Panc1 (cell line): Measurements from ENCODE around the gene ALK.

Experiments
- POLR2AphosphoS5 ChIP-seq: IDR thresholded peaks from 2 replicates; pipeline ENCODE4 v1.6.1; 2012; ENCODE audit warnings: mild to moderate bottlenecking, low read depth, low read length, moderate library complexity
- SIN3A ChIP-seq: IDR thresholded peaks from 2 replicates; pipeline ENCODE4 v1.6.1; 2012; ENCODE audit warnings: low read depth, mild to moderate bottlenecking, low read length, moderate library complexity, borderline replicate concordance; ENCODE audit not compliant: insufficient read depth
- TCF7L2 ChIP-seq: IDR thresholded peaks from 2 replicates; pipeline ENCODE4 v1.6.1; 2011; ENCODE audit warnings: mild to moderate bottlenecking, low read depth, low read length, inconsistent platforms
- TF ChIP-seq, protein P1 (sequence below): fragments of 450-650 bp; IDR thresholded peaks from 2 replicates; pipeline ENCODE4 v1.5.1; 2017; ENCODE audit warnings: mild to moderate bottlenecking
- TF ChIP-seq, protein P2 (sequence below), 2 experiments: IDR thresholded peaks; 2 replicates each; pipeline ENCODE4 v1.6.1; 2011 to 2012; ENCODE audit warnings: low read depth in 2 of 2, control low read depth in 1 of 2, low read length in 1 of 2, mild to moderate bottlenecking in 1 of 2, moderate library complexity in 1 of 2; ENCODE audit not compliant: insufficient read depth in 1 of 2

DNA sequence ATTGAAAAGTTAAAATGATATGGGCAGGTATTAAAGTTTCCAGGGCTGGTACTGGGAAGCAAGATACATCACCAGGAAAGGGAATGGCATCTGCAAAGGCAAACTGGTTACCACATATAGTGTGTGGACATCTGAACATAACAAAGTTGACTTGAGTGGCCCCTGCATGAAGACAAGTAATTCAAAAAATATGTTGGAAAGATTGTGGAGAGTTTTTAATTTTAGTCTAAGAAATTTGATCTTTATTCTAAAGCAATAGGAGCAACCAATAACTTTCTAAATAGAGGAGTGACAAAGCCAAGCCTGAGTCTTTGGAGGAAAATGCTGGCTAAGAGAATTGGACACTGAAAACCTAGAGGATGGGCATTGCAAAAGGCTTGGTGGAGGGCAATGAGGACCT lies 278.2 kb downstream of the ALK start:
- TF ChIP-seq, protein P1, sequence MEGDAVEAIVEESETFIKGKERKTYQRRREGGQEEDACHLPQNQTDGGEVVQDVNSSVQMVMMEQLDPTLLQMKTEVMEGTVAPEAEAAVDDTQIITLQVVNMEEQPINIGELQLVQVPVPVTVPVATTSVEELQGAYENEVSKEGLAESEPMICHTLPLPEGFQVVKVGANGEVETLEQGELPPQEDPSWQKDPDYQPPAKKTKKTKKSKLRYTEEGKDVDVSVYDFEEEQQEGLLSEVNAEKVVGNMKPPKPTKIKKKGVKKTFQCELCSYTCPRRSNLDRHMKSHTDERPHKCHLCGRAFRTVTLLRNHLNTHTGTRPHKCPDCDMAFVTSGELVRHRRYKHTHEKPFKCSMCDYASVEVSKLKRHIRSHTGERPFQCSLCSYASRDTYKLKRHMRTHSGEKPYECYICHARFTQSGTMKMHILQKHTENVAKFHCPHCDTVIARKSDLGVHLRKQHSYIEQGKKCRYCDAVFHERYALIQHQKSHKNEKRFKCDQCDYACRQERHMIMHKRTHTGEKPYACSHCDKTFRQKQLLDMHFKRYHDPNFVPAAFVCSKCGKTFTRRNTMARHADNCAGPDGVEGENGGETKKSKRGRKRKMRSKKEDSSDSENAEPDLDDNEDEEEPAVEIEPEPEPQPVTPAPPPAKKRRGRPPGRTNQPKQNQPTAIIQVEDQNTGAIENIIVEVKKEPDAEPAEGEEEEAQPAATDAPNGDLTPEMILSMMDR, result no peak
- TF ChIP-seq TCF7L2, result no peak
- TF ChIP-seq POLR2AphosphoS5, result no peak
- TF ChIP-seq, protein P2, sequence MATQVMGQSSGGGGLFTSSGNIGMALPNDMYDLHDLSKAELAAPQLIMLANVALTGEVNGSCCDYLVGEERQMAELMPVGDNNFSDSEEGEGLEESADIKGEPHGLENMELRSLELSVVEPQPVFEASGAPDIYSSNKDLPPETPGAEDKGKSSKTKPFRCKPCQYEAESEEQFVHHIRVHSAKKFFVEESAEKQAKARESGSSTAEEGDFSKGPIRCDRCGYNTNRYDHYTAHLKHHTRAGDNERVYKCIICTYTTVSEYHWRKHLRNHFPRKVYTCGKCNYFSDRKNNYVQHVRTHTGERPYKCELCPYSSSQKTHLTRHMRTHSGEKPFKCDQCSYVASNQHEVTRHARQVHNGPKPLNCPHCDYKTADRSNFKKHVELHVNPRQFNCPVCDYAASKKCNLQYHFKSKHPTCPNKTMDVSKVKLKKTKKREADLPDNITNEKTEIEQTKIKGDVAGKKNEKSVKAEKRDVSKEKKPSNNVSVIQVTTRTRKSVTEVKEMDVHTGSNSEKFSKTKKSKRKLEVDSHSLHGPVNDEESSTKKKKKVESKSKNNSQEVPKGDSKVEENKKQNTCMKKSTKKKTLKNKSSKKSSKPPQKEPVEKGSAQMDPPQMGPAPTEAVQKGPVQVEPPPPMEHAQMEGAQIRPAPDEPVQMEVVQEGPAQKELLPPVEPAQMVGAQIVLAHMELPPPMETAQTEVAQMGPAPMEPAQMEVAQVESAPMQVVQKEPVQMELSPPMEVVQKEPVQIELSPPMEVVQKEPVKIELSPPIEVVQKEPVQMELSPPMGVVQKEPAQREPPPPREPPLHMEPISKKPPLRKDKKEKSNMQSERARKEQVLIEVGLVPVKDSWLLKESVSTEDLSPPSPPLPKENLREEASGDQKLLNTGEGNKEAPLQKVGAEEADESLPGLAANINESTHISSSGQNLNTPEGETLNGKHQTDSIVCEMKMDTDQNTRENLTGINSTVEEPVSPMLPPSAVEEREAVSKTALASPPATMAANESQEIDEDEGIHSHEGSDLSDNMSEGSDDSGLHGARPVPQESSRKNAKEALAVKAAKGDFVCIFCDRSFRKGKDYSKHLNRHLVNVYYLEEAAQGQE (IDR thresholded peaks at IDR 0.05; ENCODE audit: insufficient read depth in 1 of 2, low read depth in 2 of 2, low read length in 1 of 2), result no peak
- no peak for TF ChIP-seq SIN3A
